H1 (cell line): ENCODE results near the gene LMX1A.

Experiments
- EZH2 ChIP-seq: fragments of 200-600 bp; sonication (generic); IDR thresholded peaks from 2 replicates; pipeline ENCODE4 v1.7.1; 2012; ENCODE audit warnings: low read depth, mild to moderate bottlenecking, moderate library complexity, low read length, inconsistent platforms; ENCODE audit not compliant: severe bottlenecking
- POLR2A ChIP-seq, 2 experiments: IDR thresholded peaks; 1 replicate in 1 of 2; 2 replicates in 1 of 2; pipeline ENCODE4 v1.6.1; 2011; ENCODE audit warnings: low read depth in 2 of 2, low read length in 2 of 2, mild to moderate bottlenecking in 2 of 2; ENCODE audit errors: control extremely low read depth in 1 of 2
- TF ChIP-seq, protein P1 (sequence below): IDR thresholded peaks from 2 replicates; pipeline ENCODE4 v1.6.1; 2012; ENCODE audit warnings: inconsistent platforms
- TF ChIP-seq, protein P2 (sequence below), 3 experiments: IDR thresholded peaks; 1 replicate in 2 of 3; 2 replicates in 1 of 3; pipeline versions ENCODE4 v1.5.1 to v1.6.1; 2011; ENCODE audit warnings: low read length in 3 of 3, mild to moderate bottlenecking in 3 of 3, inconsistent platforms in 2 of 3, low read depth in 1 of 3, moderate library complexity in 1 of 3; ENCODE audit not compliant: insufficient read depth in 1 of 3; ENCODE audit errors: control extremely low read depth in 1 of 3

DNA sequence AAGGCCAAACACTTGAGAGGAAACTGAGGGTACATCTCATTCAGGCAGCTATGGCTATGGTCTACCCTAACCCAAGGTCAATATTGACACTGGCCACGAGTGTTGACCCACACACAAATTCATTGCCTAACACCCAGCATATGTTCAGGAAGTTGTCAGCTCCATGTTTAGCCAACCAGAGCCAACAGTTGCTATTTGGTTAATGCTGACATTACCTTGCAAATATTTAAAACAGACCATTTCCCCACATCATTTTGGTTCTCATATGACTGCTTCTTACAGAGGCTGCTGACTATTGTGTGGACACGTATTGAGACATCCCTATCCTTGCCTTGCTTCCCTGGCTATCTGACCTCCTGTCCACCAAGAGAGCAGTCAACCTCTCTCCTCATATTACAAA, 97.3 kb downstream of the LMX1A start:
- TF ChIP-seq, protein P1, sequence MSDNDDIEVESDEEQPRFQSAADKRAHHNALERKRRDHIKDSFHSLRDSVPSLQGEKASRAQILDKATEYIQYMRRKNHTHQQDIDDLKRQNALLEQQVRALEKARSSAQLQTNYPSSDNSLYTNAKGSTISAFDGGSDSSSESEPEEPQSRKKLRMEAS: no peak
- TF ChIP-seq POLR2A (IDR thresholded peaks at IDR 0.05; ENCODE audit: control extremely low read depth in 1 of 2, low read depth in 2 of 2, low read length in 2 of 2): no peak
- TF ChIP-seq EZH2: no peak
- TF ChIP-seq, protein P2, sequence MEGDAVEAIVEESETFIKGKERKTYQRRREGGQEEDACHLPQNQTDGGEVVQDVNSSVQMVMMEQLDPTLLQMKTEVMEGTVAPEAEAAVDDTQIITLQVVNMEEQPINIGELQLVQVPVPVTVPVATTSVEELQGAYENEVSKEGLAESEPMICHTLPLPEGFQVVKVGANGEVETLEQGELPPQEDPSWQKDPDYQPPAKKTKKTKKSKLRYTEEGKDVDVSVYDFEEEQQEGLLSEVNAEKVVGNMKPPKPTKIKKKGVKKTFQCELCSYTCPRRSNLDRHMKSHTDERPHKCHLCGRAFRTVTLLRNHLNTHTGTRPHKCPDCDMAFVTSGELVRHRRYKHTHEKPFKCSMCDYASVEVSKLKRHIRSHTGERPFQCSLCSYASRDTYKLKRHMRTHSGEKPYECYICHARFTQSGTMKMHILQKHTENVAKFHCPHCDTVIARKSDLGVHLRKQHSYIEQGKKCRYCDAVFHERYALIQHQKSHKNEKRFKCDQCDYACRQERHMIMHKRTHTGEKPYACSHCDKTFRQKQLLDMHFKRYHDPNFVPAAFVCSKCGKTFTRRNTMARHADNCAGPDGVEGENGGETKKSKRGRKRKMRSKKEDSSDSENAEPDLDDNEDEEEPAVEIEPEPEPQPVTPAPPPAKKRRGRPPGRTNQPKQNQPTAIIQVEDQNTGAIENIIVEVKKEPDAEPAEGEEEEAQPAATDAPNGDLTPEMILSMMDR (IDR thresholded peaks at IDR 0.05; ENCODE audit: control extremely low read depth in 1 of 3, insufficient read depth in 1 of 3, low read depth in 1 of 3, low read length in 3 of 3): no peak
